BLaER1 (cell line): Measurements from ENCODE around the gene TMPRSS11A.

Experiments used
- H3K27ac ChIP-seq: shearing (Covaris generic); formaldehyde crosslinking; 2 replicates; pipeline ENCODE4 v1.8.1; 2022
- H3K27me3 ChIP-seq: shearing (Covaris generic); formaldehyde crosslinking; 2 replicates; pipeline ENCODE4 v1.8.1; 2022
- H3K36me3 ChIP-seq: shearing (Covaris generic); formaldehyde crosslinking; 2 replicates; pipeline ENCODE4 v1.8.1; 2022
- H3K4me1 ChIP-seq: shearing (Covaris generic); formaldehyde crosslinking; 2 replicates; pipeline ENCODE4 v1.8.1; 2022
- H3K4me2 ChIP-seq: shearing (Covaris generic); formaldehyde crosslinking; 2 replicates; pipeline ENCODE4 v1.8.1; 2022
- H3K4me3 ChIP-seq: shearing (Covaris generic); formaldehyde crosslinking; 2 replicates; pipeline ENCODE4 v1.8.1; 2022
- H3K9ac ChIP-seq: shearing (Covaris generic); formaldehyde crosslinking; 2 replicates; pipeline ENCODE4 v1.8.1; 2022
- H3K9me3 ChIP-seq: shearing (Covaris generic); formaldehyde crosslinking; 2 replicates; pipeline ENCODE4 v1.8.1; 2022
- H4K20me1 ChIP-seq: shearing (Covaris generic); formaldehyde crosslinking; 2 replicates; pipeline ENCODE4 v1.8.1; 2022
- Cebpa-rat ChIP-seq: shearing (Covaris generic); IDR thresholded peaks from 2 replicates; pipeline ENCODE4 v1.8.1; 2022

The TMPRSS11A gene

DNA sequence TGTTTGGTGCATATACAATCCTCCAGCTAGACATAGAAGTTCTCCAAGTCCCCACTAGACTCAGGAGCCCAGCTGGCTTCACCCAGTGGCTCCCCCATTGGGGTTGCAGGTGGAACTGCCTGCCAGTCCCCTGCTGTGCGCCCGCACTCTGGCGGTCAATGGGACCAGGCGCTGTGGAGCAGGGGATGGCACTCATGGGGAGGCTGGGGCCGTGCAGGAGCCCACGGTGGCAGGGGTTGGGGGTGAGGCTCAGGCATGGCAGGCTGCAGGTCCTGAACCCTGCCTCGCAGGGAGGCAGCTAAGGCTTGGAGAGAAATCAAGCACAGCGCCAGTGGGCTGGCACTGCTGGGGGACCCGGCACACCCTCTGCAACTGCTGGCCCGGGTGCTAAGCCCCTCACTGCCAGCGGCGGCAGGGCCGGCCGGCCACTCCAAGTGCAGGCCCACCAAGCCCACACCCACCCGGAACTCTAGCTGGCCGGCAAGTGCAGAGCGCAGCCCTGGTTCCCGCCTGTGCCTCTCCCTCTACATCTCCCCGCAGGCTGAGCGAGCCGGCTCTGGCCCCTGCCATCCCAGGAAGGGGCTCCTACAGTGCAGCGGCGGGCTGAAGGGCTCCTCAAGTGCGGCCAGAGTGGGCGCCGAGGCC lies 66.8 kb downstream of the TMPRSS11A start:
- Histone ChIP-seq H3K36me3 (no peaks in the 10 kb centered on the region), H4K20me1 (no peaks in the 10 kb centered on the region), H3K9me3 (peaks cover 11% of the 10 kb centered on the region), H3K4me3 (no peak overlapping the region), H3K9ac (no peak overlapping the region), H3K4me2 (no peak overlapping the region), H3K27ac (no peak overlapping the region), H3K27me3 (no peaks in the 10 kb centered on the region), H3K4me1 (no peaks in the 10 kb centered on the region)
- TF ChIP-seq Cebpa-rat, result no peak

DNA sequence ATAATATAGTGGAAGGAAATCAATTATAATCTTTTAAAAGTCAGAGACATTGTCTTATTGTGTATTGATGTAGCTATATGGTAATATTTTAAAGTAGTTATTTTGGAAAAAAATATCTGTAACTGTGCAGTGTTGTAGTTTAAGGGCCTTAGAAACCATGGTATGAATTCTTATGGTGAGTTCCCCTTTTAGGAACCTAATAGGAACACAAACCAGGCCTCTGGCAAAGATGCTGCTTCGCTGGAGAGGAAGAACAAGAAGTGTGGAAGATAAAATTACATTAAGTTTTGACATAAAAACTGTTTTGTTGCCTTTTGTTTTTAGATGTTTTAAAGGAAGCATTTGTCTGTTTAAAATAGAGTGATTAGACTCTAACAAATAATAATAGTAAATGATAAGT lies 68.6 kb downstream of the TMPRSS11A start:
- no peak overlapping the region for H3K4me2 ChIP-seq
- H3K36me3 ChIP-seq, result no peaks in the 10 kb centered on the region
- no peaks in the 10 kb centered on the region for H3K27me3 ChIP-seq
- peaks cover 11% of the 10 kb centered on the region for H3K9me3 ChIP-seq
- H3K9ac ChIP-seq, result no peak overlapping the region
- H4K20me1 ChIP-seq, result no peaks in the 10 kb centered on the region
- TF ChIP-seq Cebpa-rat, result no peak
- peaks cover 5% of the 10 kb centered on the region for H3K4me1 ChIP-seq
- H3K27ac ChIP-seq, result no peak overlapping the region
- no peak overlapping the region for H3K4me3 ChIP-seq

DNA sequence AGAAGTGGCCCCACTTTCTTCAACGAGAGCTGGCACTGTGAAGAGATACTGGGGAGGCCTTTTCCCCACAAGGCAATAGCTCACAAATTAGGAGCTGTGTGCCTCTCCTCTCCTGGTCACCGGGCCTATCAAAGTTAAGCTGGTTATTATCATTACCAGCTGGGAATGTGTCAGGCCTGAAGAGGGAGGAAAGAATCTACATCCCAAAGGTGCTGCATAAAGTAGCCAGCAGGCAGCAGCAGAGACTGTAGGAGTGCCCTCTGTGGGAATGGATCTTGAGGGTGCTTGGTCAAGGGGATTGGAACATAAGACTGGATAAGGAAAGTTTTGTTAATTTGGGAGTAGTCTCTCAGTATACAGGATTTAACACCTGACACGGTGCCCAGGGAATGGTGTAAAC lies 70.4 kb downstream of the TMPRSS11A start:
- H4K20me1 ChIP-seq, result no peaks in the 10 kb centered on the region
- no peak overlapping the region for H3K27ac ChIP-seq
- H3K9me3 ChIP-seq, result peaks cover 11% of the 10 kb centered on the region
- no peaks in the 10 kb centered on the region for H3K27me3 ChIP-seq
- H3K9ac ChIP-seq, result no peak overlapping the region
- H3K36me3 ChIP-seq, result no peaks in the 10 kb centered on the region
- H3K4me2 ChIP-seq, result no peak overlapping the region
- no peak for TF ChIP-seq Cebpa-rat
- no peak overlapping the region for H3K4me3 ChIP-seq
- H3K4me1 ChIP-seq, result peaks cover 8% of the 10 kb centered on the region

DNA sequence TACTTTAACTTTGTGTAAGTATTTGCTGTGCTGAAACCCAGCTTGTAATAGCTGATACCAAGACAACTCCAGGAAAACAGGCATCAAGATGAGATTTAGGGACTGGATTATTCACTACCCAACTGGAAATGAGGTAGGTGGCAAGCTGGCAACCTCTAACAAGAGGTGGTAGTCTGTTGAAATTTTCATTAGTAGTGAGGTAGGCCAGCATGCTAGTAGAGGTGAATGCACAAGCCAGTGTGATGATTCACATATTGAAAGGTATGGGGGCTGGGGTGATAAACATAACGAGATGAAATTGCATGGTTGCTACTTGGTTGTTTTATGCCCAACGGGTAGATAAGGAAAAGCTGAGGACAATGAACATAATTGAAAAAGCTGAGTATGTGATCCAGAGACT lies 71.0 kb downstream of the TMPRSS11A start:
- H3K4me2 ChIP-seq, result no peak overlapping the region
- H3K4me3 ChIP-seq, result no peak overlapping the region
- H3K9ac ChIP-seq, result no peak overlapping the region
- peaks cover 8% of the 10 kb centered on the region for H3K4me1 ChIP-seq
- no peak for TF ChIP-seq Cebpa-rat
- no peak overlapping the region for H3K27ac ChIP-seq
- peaks cover 11% of the 10 kb centered on the region for H3K9me3 ChIP-seq
- no peaks in the 10 kb centered on the region for H3K36me3 ChIP-seq
- H3K27me3 ChIP-seq, result no peaks in the 10 kb centered on the region
- H4K20me1 ChIP-seq, result no peaks in the 10 kb centered on the region

DNA sequence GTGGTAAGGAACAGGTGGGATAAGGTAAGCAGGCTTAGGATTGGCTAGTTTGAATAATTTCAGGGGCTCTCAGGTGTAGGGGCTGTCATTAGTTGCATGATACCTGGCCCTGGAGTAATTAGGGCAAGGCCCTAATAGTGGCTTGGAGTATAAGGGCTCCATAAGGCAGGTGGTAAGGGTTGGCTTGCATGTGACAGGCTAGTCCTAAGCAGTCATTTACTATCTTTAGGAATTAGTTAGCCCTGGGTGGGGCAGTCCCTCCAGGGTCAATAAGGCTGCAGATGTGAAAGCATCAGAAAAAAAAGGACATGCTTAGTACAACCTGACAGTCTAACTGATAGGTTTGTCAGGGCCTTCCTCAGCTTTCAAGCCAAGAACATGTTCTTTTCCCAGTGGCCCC lies 71.6 kb downstream of the TMPRSS11A start:
- Histone ChIP-seq H3K36me3 (no peaks in the 10 kb centered on the region), H3K4me2 (no peak overlapping the region), H3K4me3 (no peak overlapping the region), H3K27ac (no peak overlapping the region), H3K9me3 (peaks cover 9% of the 10 kb centered on the region), H3K27me3 (no peaks in the 10 kb centered on the region), H3K4me1 (peaks cover 8% of the 10 kb centered on the region), H4K20me1 (no peaks in the 10 kb centered on the region), H3K9ac (no peak overlapping the region)
- TF ChIP-seq Cebpa-rat, result no peak

DNA sequence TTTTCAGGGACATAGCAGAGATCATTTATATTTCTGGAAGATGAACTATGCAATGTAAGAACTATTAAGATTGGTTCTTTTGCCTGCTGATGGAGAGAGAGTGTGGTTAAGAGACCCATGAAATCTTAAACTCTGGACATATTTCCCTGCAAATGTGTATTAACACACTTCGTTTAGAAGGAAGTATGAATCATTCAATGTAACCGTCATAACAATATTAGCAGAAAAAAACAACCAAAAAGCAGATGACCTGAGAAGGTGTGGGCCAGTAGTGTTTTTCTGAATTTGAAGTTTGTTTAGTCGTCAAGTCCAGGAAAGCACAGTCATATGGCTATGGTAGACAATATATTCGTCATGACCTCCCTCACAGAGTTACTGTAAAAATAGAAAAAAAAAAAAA lies 77.0 kb downstream of the TMPRSS11A start:
- H3K27ac ChIP-seq, result no peak overlapping the region

DNA sequence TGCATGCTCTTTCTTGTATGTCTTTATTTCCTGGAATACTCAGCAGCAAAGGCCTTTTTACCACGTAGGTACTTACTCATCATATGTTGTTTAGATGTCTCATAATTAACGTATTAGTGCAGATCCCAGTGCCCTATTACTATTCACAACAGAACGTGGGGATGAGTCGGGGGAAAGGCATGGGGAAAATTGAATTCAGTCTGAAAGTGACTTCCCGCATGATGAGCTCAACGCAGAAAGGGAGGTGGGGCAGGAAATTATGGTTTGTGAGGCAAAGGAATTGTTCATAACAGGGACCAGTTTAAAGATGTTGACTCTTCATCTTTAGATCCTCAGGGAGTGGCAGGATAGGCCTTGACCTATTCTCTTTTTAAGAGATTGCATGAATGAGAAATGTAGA lies 77.5 kb downstream of the TMPRSS11A start:
- H4K20me1 ChIP-seq, result no peaks in the 10 kb centered on the region
- H3K27me3 ChIP-seq, result no peaks in the 10 kb centered on the region
- H3K9ac ChIP-seq, result no peak overlapping the region
- no peaks in the 10 kb centered on the region for H3K36me3 ChIP-seq
- no peaks in the 10 kb centered on the region for H3K9me3 ChIP-seq
- H3K27ac ChIP-seq, result no peak overlapping the region
- TF ChIP-seq Cebpa-rat, result no peak
- peaks cover 8% of the 10 kb centered on the region for H3K4me1 ChIP-seq
- no peak overlapping the region for H3K4me3 ChIP-seq
- H3K4me2 ChIP-seq, result no peak overlapping the region

More for the DNA sequence above, 77.0 kb downstream of the TMPRSS11A start:
- H3K9ac ChIP-seq, result no peak overlapping the region
- H3K36me3 ChIP-seq, result no peaks in the 10 kb centered on the region
- TF ChIP-seq Cebpa-rat, result no peak
- H3K9me3 ChIP-seq, result no peaks in the 10 kb centered on the region
- no peaks in the 10 kb centered on the region for H4K20me1 ChIP-seq
- H3K27me3 ChIP-seq, result no peaks in the 10 kb centered on the region
- H3K4me2 ChIP-seq, result no peak overlapping the region
- no peak overlapping the region for H3K4me3 ChIP-seq
- peaks cover 8% of the 10 kb centered on the region for H3K4me1 ChIP-seq

DNA sequence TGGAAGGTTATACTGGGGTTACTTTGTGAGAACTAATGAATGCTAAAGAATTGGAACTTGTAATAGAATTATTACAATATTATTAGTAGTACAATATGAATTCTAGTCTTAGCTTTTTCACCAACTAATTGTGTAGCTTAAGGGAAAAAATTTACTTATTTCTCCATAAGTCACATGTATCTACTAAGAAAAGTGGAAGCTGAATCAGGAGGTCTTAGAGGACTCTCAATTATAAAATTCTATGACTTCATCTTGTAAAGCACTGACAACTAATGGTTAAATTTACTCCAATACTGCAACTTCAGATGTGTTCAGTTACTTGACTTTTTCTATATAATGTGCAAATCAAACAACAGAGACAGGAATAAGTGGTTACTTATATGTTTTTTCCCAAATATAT lies 78.6 kb downstream of the TMPRSS11A start:
- H3K27me3 ChIP-seq, result no peaks in the 10 kb centered on the region
- no peaks in the 10 kb centered on the region for H4K20me1 ChIP-seq
- H3K36me3 ChIP-seq, result no peaks in the 10 kb centered on the region
- no peak overlapping the region for H3K4me2 ChIP-seq
- TF ChIP-seq Cebpa-rat, result no peak
- no peak overlapping the region for H3K4me3 ChIP-seq
- no peak overlapping the region for H3K9ac ChIP-seq
- no peaks in the 10 kb centered on the region for H3K9me3 ChIP-seq
- H3K4me1 ChIP-seq, result peaks cover 3% of the 10 kb centered on the region
- H3K27ac ChIP-seq, result no peak overlapping the region

DNA sequence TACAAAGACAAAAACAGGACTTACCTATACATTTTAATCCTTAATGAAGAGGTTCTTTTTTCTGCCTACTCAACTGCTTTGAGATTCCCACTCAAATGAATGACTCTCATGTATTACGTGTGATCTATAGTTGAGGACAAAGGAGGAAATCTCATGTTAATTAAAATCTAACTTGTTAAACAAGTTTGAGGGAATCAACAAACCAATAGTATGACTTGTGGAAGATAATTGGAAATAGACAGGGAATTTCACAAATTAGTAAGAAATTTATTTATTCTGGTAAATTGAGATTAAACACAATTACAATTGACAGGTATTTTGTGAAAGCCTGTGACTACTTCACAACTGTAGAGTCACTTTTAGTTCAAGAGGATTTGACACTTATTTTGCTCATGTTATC lies 79.4 kb downstream of the TMPRSS11A start, which contains the start of gene TMPRSS11D:
TSS of gene TMPRSS11D (minus strand) at position 101 of the 400 bp plus-strand sequence. CDS start at position 32, 69 bp downstream.
- H3K4me2 ChIP-seq, result no peak within 1 kb of the TSS
- H3K36me3 ChIP-seq, result no peaks in the 10 kb centered on the region
- no peaks in the 10 kb centered on the region for H3K27me3 ChIP-seq
- no peak within 1 kb of the TSS for H3K9ac ChIP-seq
- H3K27ac ChIP-seq, result no peak within 1 kb of the TSS
- no peaks in the 10 kb centered on the region for H3K4me1 ChIP-seq
- no peaks in the 10 kb centered on the region for H3K9me3 ChIP-seq
- TF ChIP-seq Cebpa-rat, result no peak
- H3K4me3 ChIP-seq, result no peak within 1 kb of the TSS
- H4K20me1 ChIP-seq, result no peaks in the 10 kb centered on the region

DNA sequence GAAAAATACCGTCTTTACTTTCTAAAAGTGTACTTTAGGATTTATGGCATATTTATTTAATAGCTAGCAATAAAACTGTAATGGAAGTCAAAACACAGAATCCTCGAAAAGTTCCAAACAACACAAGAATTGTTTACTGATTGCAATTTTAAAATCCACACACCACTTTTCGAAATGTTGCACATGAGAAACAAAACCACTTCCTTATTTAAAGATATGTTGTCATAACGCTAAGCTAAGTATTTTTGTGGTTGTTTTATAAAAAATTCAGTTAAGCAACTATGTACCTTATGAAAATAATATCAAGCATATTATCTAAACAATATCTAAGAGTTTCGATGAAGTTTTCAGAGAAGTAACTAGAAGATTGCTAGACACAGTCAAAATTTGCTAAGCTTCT lies 79.8 kb downstream of the TMPRSS11A start:
- Histone ChIP-seq H3K36me3 (no peaks in the 10 kb centered on the region), H3K27ac (no peak overlapping the region), H3K9me3 (no peaks in the 10 kb centered on the region), H3K4me2 (no peak overlapping the region), H4K20me1 (no peaks in the 10 kb centered on the region), H3K27me3 (no peaks in the 10 kb centered on the region), H3K4me3 (no peak overlapping the region), H3K9ac (no peak overlapping the region), H3K4me1 (no peaks in the 10 kb centered on the region)
- TF ChIP-seq Cebpa-rat, result no peak
